ENCODE data around the gene FAM167B. TPM values are rescaled to one million over a fixed set of nuclear protein-coding genes. Genes with fewer than 3 reads are reported as not detected.

Gene FAM167B
- total and polyA plus RNA-seq, 7 donors, result 0.71 to 9.0 (median 3.0) TPM; not detected in 1

- H3K36me3 ChIP-seq, result no peaks in the 10 kb centered on the region
- TF ChIP-seq POLR2AphosphoS5 (IDR thresholded peaks at IDR 0.05) (peak in 1 of 4 donors; percentile 42), POLR2A (IDR thresholded peaks at IDR 0.05) (no peak), CTCF (IDR thresholded peaks at IDR 0.05) (peak in 3 of 4 experiments; percentile 43 to 75 (median 62))
- DNase-seq, result peak; percentile 90
- no peaks in the 10 kb centered on the region for H3K27me3 ChIP-seq
- no peak overlapping the region for H3K4me3 ChIP-seq
- intact Hi-C loops (cut with DNase I), result no loop called here
- peaks cover 0 to 25% (median 18%) of the 10 kb centered on the region in 4 donors for H3K4me1 ChIP-seq
- H3K9me3 ChIP-seq, result no peaks in the 10 kb centered on the region
- WGBS, 2 donors, result 6 to 9% methylated on average over 31 of the region's 31 CpGs
- peak overlapping the region in 3 of 4 donors; percentile 42 to 74 (median 57) for H3K27ac ChIP-seq
Observed at GRCh38 chr1:32247983-32248889, 1.2 kb downstream of the FAM167B start.

GRCh38 chr1:32249831-32250525 is 3.0 kb downstream of the FAM167B start:
- intact Hi-C loops (cut with DNase I), result no loop called here
- H3K4me1 ChIP-seq, result peaks cover 0 to 25% (median 18%) of the 10 kb centered on the region in 4 donors
- DNase-seq, result peak; percentile 67
- no peak overlapping the region for H3K4me3 ChIP-seq
- H3K27me3 ChIP-seq, result no peaks in the 10 kb centered on the region
- peak in 2 of 4 donors; percentile 18 to 60 for TF ChIP-seq POLR2AphosphoS5 (IDR thresholded peaks at IDR 0.05)
- TF ChIP-seq POLR2A (IDR thresholded peaks at IDR 0.05), result no peak
- no peaks in the 10 kb centered on the region for H3K9me3 ChIP-seq
- WGBS, 2 donors, result 42 to 80% methylated on average over 9 of the region's 9 CpGs
- peak overlapping the region; percentile 26 to 74 (median 36) for H3K27ac ChIP-seq
- H3K36me3 ChIP-seq, result no peaks in the 10 kb centered on the region

GRCh38 chr1:32250893-32251716 is 4.1 kb downstream of the FAM167B start, which contains the start of gene LCK:
TSS of gene LCK (plus strand) at chr1:32251265. CDS start at chr1:32274330, 23,065 bp downstream.
- Histone ChIP-seq H3K9me3 (no peaks in the 10 kb centered on the region), H3K27ac (peak within 1 kb of the TSS; percentile 5 to 74 (median 36)), H3K4me1 (peaks cover 0 to 25% (median 18%) of the 10 kb centered on the region in 4 donors), H3K27me3 (no peaks in the 10 kb centered on the region), H3K4me3 (no peak within 1 kb of the TSS), H3K36me3 (no peaks in the 10 kb centered on the region)
- no peak for DNase-seq
- intact Hi-C loops (cut with DNase I), result no loop called here
- no peak for TF ChIP-seq CTCF (IDR thresholded peaks at IDR 0.05)
- TF ChIP-seq POLR2AphosphoS5 (IDR thresholded peaks at IDR 0.05), result no peak
- WGBS, 2 donors, result 54 to 84% methylated on average over 25 of the region's 25 CpGs

- 69 to 73% methylated on average over 10 of the region's 10 CpGs for WGBS, 2 donors
- DNase-seq, result no peak
- TF ChIP-seq POLR2A (IDR thresholded peaks at IDR 0.05) (no peak), CTCF (IDR thresholded peaks at IDR 0.05) (no peak), EP300 (IDR thresholded peaks at IDR 0.05) (no peak), POLR2AphosphoS5 (IDR thresholded peaks at IDR 0.05) (no peak)
- intact Hi-C loops (cut with DNase I), result no loop called here
- Histone ChIP-seq H3K9me3 (no peaks in the 10 kb centered on the region), H3K4me3 (no peak overlapping the region), H3K4me1 (peaks cover 0 to 14% (median 5%) of the 10 kb centered on the region in 4 donors), H3K27ac (no peak overlapping the region), H3K27me3 (no peaks in the 10 kb centered on the region), H3K36me3 (no peaks in the 10 kb centered on the region)
Observed at GRCh38 chr1:32255072-32256071, 8.3 kb downstream of the FAM167B start.
